ENCODE results near the gene FBXL16.

DNA sequence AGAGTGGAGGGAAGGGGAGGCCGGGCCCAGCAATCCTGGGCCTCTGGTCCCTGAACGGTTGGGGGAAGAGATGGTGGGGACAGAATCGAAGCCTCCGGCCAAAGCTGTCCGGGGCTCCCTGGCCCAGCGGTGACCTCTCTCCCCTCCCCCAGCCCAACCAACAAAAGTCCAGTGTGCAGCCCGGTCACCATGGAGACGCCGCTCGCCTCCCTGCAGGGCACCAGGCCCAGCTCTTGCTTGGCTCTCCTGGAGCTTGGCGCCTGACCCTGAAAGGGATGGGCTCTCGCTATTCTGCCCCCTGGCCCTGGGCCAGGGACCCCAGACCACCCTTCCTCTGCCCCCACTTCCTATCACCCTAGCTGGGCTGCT lies 10.6 kb upstream of the FBXL16 start:
- no peak for TF ChIP-seq CTCF (IDR thresholded peaks at IDR 0.05)
- peak in 2 of 3 donors; percentile 12 to 16 for TF ChIP-seq POLR2A (IDR thresholded peaks at IDR 0.05)

Data from body of pancreas (tissue), 4 donors.